ENCODE measurements around the gene ASPG.

GRCh38 chr14:104054222-104054905 lies 31.1 kb upstream of the ASPG start:
- TF ChIP-seq POLR2A (IDR thresholded peaks at IDR 0.05; ENCODE audit: low read depth, low read length) (no peak), TAF1 (IDR thresholded peaks at IDR 0.05; ENCODE audit: borderline replicate concordance, low read depth, low read length) (no peak)
